Erythroblast (primary cell): Measurements from ENCODE around the gene SGCA.

Source experiments
- GATA1 ChIP-seq: IDR thresholded peaks from 2 replicates; pipeline ENCODE4 v1.6.1; 2011; ENCODE audit warnings: low read depth, mild to moderate bottlenecking, control low read depth, low read length, moderate library complexity
- POLR2A ChIP-seq: IDR thresholded peaks from 2 replicates; pipeline ENCODE4 v1.6.1; 2011; ENCODE audit warnings: mild to moderate bottlenecking, low read length

GRCh38 chr17:50117202-50118051 lies 48.4 kb upstream of the SGCA start:
- no peak for TF ChIP-seq POLR2A
- TF ChIP-seq GATA1, result no peak
